Ovary (tissue), 3 donors: ENCODE measurements around the gene CRB2.

ENCODE experiments used
- CTCF ChIP-seq, 3 donors: fragments of 450-650 bp in 2 of 3; fragments of 200-600 bp in 1 of 3; IDR thresholded peaks; one replicate each; pipeline versions ENCODE4 v1.5.1 to v1.8.0; 2016 to 2022; ENCODE audit warnings: antibody characterized with exemption in 3 of 3, mild to moderate bottlenecking in 1 of 3
- POLR2A ChIP-seq: fragments of 450-650 bp; IDR thresholded peaks from one replicate; pipeline ENCODE4 v1.6.1; 2017; ENCODE audit warnings: antibody characterized with exemption, mild to moderate bottlenecking, moderate library complexity
- donor health status: DM: no; HTN: no; CAD: no.

GRCh38 chr9:123342247-123342646 lies 13.8 kb upstream of the CRB2 start:
- no peak for TF ChIP-seq CTCF (IDR thresholded peaks at IDR 0.05)
- no peak for TF ChIP-seq POLR2A
